ENCODE results near the gene SLX4.

The SLX4 gene

DNA sequence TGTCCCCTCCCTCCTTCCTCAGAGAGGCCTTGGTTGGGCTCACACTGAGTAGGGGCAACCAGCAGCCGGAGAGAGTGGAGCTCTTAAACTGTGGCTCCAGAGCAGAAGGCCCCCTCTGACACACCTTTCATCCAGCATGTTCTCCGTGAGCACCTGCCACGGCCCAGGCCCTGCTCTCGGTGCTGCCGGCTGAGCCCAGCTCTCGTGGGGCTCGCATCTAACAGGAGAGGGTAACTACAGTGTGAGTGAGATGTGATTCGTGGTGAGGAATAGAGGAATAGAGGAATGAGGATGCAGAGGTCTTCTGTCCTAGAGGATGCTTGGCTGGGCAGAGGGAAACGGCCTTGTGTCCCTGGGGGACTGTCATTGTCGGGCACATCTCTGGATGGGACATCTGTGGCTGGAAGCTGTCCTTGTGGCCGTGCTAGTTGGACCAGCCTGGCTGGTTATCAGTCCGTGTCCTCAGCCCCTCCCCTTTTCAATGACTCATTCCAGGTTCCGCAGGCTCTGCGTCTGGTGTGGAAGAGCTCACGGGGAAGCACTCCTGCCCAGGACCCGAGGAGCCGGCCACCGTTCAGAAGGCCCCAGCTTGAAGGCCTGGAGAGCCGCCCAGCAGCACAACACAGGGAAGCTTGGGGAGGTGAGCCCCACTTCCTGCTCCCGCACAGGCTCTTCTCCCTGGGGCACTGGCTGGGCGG lies 31.1 kb upstream of the SLX4 start:
- Histone ChIP-seq H3K27ac (replicated peaks; ENCODE audit: low read length) (no peak overlapping the region), H2BK15ac (ENCODE audit: low read length) (no peak overlapping the region), H3K18ac (ENCODE audit: low read length) (peak overlapping the region; percentile 44), H2BK12ac (ENCODE audit: low read length) (no peak overlapping the region), H3K4me2 (ENCODE audit: insufficient read depth, low read length, poor library complexity, severe bottlenecking) (no peak overlapping the region), H3K9ac (ENCODE audit: low read depth, low read length, poor library complexity) (peak overlapping the region; percentile 72), H3K4me1 (ENCODE audit: control insufficient read depth in 2 of 2, insufficient read depth in 1 of 2, low read depth in 1 of 2, low read length in 2 of 2) (peaks cover 19 to 20% of the 10 kb centered on the region in 2 donors), H3K9me3 (replicated peaks in 1 of 2; ENCODE audit: control insufficient read depth in 2 of 2, insufficient read depth in 1 of 2, low read depth in 1 of 2, low read length in 2 of 2) (peaks cover 0 to 10% of the 10 kb centered on the region in 2 donors), H3K36me3 (replicated peaks in 1 of 2; ENCODE audit: control insufficient read depth in 2 of 2, insufficient read depth in 2 of 2, low read length in 2 of 2) (peaks cover 2 to 10% of the 10 kb centered on the region in 2 donors), H3K27me3 (ENCODE audit: control insufficient read depth in 3 of 3, insufficient read depth in 3 of 3, low read depth in 1 of 3, low read length in 3 of 3) (no peaks in the 10 kb centered on the region), H4K91ac (ENCODE audit: low read depth, low read length, poor library complexity) (no peak overlapping the region), H3K4ac (ENCODE audit: low read length) (no peak overlapping the region), H3K79me1 (ENCODE audit: low read depth, low read length) (no peaks in the 10 kb centered on the region), H3K14ac (ENCODE audit: low read length) (no peak overlapping the region), H2AK5ac (ENCODE audit: low read depth, low read length) (no peak overlapping the region), H4K8ac (ENCODE audit: low read depth, low read length) (no peak overlapping the region), H2AFZ (ENCODE audit: low read length) (no peak overlapping the region), H3K23ac (ENCODE audit: low read depth, low read length, poor library complexity) (peak overlapping the region; percentile 16), H2BK5ac (ENCODE audit: low read length) (peak overlapping the region; percentile 47), H2BK120ac (ENCODE audit: low read depth, low read length) (no peak overlapping the region), H3K4me3 (ENCODE audit: low read length in 2 of 2) (no peak overlapping the region)
- WGBS, 2 donors (ENCODE audit: extremely low coverage in 2 of 2, insufficient read length in 2 of 2, insufficient replicate concordance in 1 of 2): no CpG with 5 or more reads among the region's 21 CpGs
- no peak for DNase-seq (ENCODE audit: low spot score)

DNA sequence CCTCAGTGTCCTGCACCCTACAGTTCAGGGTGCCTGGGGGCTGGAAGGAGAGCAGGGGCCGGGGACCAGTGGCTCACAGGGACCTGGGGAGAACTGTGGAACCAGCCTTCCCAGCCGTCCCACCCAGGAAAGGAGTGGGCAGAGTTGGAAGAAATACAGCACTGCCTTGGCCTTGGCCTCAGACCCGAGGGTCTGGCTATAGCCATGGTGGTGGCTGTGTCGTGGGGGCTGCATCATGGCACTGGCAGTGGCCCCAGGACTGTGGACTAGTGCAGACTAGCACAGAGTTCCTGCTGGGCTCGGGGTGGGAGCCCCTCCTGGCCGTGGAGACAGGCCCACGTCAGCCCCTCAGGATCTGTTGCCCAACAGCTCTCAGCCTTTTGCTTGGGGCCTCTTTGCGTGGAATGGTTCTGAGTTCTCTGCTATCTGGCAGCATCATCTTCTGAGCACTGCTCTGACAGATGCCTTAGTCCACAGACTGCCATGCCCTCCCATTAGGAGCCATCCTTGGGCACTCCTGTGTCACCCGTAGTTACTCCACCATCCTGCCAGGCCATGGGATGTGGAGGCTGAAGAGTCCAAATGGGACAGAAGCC lies 30.5 kb upstream of the SLX4 start:
- H3K9me3 ChIP-seq (replicated peaks in 1 of 2; ENCODE audit: control insufficient read depth in 2 of 2, insufficient read depth in 1 of 2, low read depth in 1 of 2, low read length in 2 of 2): peaks cover 0 to 10% of the 10 kb centered on the region in 2 donors
- H3K27me3 ChIP-seq (ENCODE audit: control insufficient read depth in 3 of 3, insufficient read depth in 3 of 3, low read depth in 1 of 3, low read length in 3 of 3): no peaks in the 10 kb centered on the region
- H3K36me3 ChIP-seq (replicated peaks in 1 of 2; ENCODE audit: control insufficient read depth in 2 of 2, insufficient read depth in 2 of 2, low read length in 2 of 2): peaks cover 2 to 10% of the 10 kb centered on the region in 2 donors
- H3K27ac ChIP-seq (replicated peaks; ENCODE audit: low read length): no peak overlapping the region
- H3K14ac ChIP-seq (ENCODE audit: low read length): no peak overlapping the region
- no peak for DNase-seq (ENCODE audit: low spot score)
- peak overlapping the region; percentile 2 for H3K9ac ChIP-seq (ENCODE audit: low read depth, low read length, poor library complexity)
- no peak overlapping the region for H2BK120ac ChIP-seq (ENCODE audit: low read depth, low read length)
- peak overlapping the region; percentile 16 for H3K23ac ChIP-seq (ENCODE audit: low read depth, low read length, poor library complexity)
- H3K79me1 ChIP-seq (ENCODE audit: low read depth, low read length): no peaks in the 10 kb centered on the region
- no peak overlapping the region for H4K91ac ChIP-seq (ENCODE audit: low read depth, low read length, poor library complexity)
- H3K18ac ChIP-seq (ENCODE audit: low read length): no peak overlapping the region
- peak overlapping the region; percentile 47 for H2BK5ac ChIP-seq (ENCODE audit: low read length)
- H3K4me2 ChIP-seq (ENCODE audit: insufficient read depth, low read length, poor library complexity, severe bottlenecking): no peak overlapping the region
- no CpG with 5 or more reads among the region's 9 CpGs for WGBS, 2 donors (ENCODE audit: extremely low coverage in 2 of 2, insufficient read length in 2 of 2, insufficient replicate concordance in 1 of 2)
- no peak overlapping the region for H2BK12ac ChIP-seq (ENCODE audit: low read length)
- H2BK15ac ChIP-seq (ENCODE audit: low read length): no peak overlapping the region
- H2AFZ ChIP-seq (ENCODE audit: low read length): no peak overlapping the region
- peaks cover 20 to 23% of the 10 kb centered on the region in 2 donors for H3K4me1 ChIP-seq (ENCODE audit: control insufficient read depth in 2 of 2, insufficient read depth in 1 of 2, low read depth in 1 of 2, low read length in 2 of 2)
- H3K4me3 ChIP-seq (ENCODE audit: low read length in 2 of 2): no peak overlapping the region
- no peak overlapping the region for H4K8ac ChIP-seq (ENCODE audit: low read depth, low read length)
- H3K4ac ChIP-seq (ENCODE audit: low read length): no peak overlapping the region
- no peak overlapping the region for H2AK5ac ChIP-seq (ENCODE audit: low read depth, low read length)

DNA sequence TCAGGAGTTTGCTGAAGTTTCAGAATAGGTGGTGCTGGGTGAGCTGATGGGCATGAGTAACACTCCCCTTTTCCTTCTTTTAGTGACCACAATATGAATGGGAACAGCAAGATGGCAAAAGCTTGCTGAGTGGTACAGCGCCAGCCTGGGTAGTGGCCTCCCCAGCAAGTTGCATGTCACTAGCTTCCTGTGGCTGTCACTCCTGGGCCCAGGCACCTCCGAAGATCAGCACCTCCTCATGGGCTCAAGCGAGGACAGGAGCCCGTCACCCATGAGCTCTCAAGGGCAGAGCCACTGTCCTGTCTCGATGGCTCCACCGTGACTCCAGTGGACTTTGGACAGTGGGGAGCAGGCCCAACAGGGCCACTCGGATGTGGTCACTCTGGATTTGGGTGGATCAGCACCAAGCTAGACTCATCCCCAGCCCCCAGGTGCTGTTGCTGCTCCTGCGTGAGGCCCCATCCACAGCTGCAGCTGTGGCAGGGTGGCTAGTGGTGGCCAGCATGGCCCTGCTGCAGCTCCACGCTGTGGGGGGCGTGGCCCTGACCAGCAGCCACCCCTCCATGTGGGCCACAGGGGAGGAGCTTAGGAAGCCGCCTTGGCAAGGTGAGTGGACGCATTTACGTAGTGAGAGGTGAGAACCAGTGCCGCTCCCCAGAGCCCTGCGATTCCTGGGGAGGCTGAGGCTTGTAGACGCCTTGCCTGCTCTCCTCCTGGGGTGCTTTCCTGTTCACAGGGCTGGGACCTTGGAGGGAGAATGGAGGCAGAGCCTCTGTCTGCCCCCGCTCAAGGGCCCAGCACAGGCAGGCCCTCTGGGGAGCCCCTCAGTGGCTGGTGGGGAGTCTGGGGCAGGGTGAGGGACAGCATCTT lies 29.5 kb upstream of the SLX4 start:
- Histone ChIP-seq H3K4me2 (ENCODE audit: insufficient read depth, low read length, poor library complexity, severe bottlenecking) (no peak overlapping the region), H3K4me3 (ENCODE audit: low read length in 2 of 2) (no peak overlapping the region), H3K23ac (ENCODE audit: low read depth, low read length, poor library complexity) (peak overlapping the region; percentile 68), H3K9ac (ENCODE audit: low read depth, low read length, poor library complexity) (peak overlapping the region; percentile 52), H3K36me3 (replicated peaks in 1 of 2; ENCODE audit: control insufficient read depth in 2 of 2, insufficient read depth in 2 of 2, low read length in 2 of 2) (peaks cover 2 to 10% of the 10 kb centered on the region in 2 donors), H2BK5ac (ENCODE audit: low read length) (no peak overlapping the region), H4K91ac (ENCODE audit: low read depth, low read length, poor library complexity) (no peak overlapping the region), H3K4me1 (ENCODE audit: control insufficient read depth in 2 of 2, insufficient read depth in 1 of 2, low read depth in 1 of 2, low read length in 2 of 2) (peaks cover 10 to 16% of the 10 kb centered on the region in 2 donors), H2BK120ac (ENCODE audit: low read depth, low read length) (no peak overlapping the region), H3K4ac (ENCODE audit: low read length) (no peak overlapping the region), H3K79me1 (ENCODE audit: low read depth, low read length) (no peaks in the 10 kb centered on the region), H2AK5ac (ENCODE audit: low read depth, low read length) (no peak overlapping the region), H4K8ac (ENCODE audit: low read depth, low read length) (no peak overlapping the region), H3K18ac (ENCODE audit: low read length) (peak overlapping the region; percentile 69), H2BK15ac (ENCODE audit: low read length) (no peak overlapping the region), H2AFZ (ENCODE audit: low read length) (no peak overlapping the region), H3K27me3 (ENCODE audit: control insufficient read depth in 3 of 3, insufficient read depth in 3 of 3, low read depth in 1 of 3, low read length in 3 of 3) (no peaks in the 10 kb centered on the region), H3K9me3 (replicated peaks in 1 of 2; ENCODE audit: control insufficient read depth in 2 of 2, insufficient read depth in 1 of 2, low read depth in 1 of 2, low read length in 2 of 2) (peaks cover 0 to 10% of the 10 kb centered on the region in 2 donors), H3K14ac (ENCODE audit: low read length) (no peak overlapping the region), H3K27ac (replicated peaks; ENCODE audit: low read length) (no peak overlapping the region), H2BK12ac (ENCODE audit: low read length) (no peak overlapping the region)
- WGBS, 2 donors (ENCODE audit: extremely low coverage in 2 of 2, insufficient read length in 2 of 2, insufficient replicate concordance in 1 of 2): no CpG with 5 or more reads among the region's 17 CpGs
- no peak for DNase-seq (ENCODE audit: low spot score)

DNA sequence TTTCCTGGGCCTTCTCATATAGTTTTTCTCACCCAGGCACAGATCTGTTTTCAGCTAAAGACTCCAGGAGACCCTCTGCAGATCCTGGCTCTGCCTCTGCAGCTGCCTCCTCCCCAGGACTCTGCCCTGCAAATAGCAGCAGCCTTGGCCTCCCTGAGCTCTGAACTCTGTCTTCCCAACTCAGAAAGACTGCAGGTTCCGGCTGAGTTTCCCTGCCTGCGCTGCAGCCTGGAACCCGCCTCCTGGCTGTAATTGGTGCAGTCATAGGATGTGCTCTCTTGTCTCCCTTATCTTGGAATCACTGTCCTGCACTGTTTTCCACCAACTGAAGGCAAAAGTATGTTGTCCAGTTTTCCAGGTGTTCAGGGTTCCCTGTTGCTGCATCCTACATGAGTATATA lies 28.8 kb upstream of the SLX4 start:
- no peak overlapping the region for H3K4me3 ChIP-seq (ENCODE audit: low read length in 2 of 2)
- peaks cover 4 to 9% of the 10 kb centered on the region in 2 donors for H3K4me1 ChIP-seq (ENCODE audit: control insufficient read depth in 2 of 2, insufficient read depth in 1 of 2, low read depth in 1 of 2, low read length in 2 of 2)
- no peak overlapping the region for H3K9ac ChIP-seq (ENCODE audit: low read depth, low read length, poor library complexity)
- no peaks in the 10 kb centered on the region for H3K27me3 ChIP-seq (ENCODE audit: control insufficient read depth in 3 of 3, insufficient read depth in 3 of 3, low read depth in 1 of 3, low read length in 3 of 3)
- H4K91ac ChIP-seq (ENCODE audit: low read depth, low read length, poor library complexity): no peak overlapping the region
- H3K18ac ChIP-seq (ENCODE audit: low read length): no peak overlapping the region
- H2AFZ ChIP-seq (ENCODE audit: low read length): no peak overlapping the region
- H3K36me3 ChIP-seq (replicated peaks in 1 of 2; ENCODE audit: control insufficient read depth in 2 of 2, insufficient read depth in 2 of 2, low read length in 2 of 2): peaks cover 2 to 10% of the 10 kb centered on the region in 2 donors
- H2BK15ac ChIP-seq (ENCODE audit: low read length): no peak overlapping the region
- no peak overlapping the region for H3K14ac ChIP-seq (ENCODE audit: low read length)
- no peak overlapping the region for H3K23ac ChIP-seq (ENCODE audit: low read depth, low read length, poor library complexity)
- H2BK120ac ChIP-seq (ENCODE audit: low read depth, low read length): no peak overlapping the region
- H2BK12ac ChIP-seq (ENCODE audit: low read length): no peak overlapping the region
- no peak overlapping the region for H3K27ac ChIP-seq (replicated peaks; ENCODE audit: low read length)
- H2AK5ac ChIP-seq (ENCODE audit: low read depth, low read length): no peak overlapping the region
- no CpG with 5 or more reads among the region's 3 CpGs for WGBS, 2 donors (ENCODE audit: extremely low coverage in 2 of 2, insufficient read length in 2 of 2, insufficient replicate concordance in 1 of 2)
- H3K9me3 ChIP-seq (replicated peaks in 1 of 2; ENCODE audit: control insufficient read depth in 2 of 2, insufficient read depth in 1 of 2, low read depth in 1 of 2, low read length in 2 of 2): peaks cover 0 to 10% of the 10 kb centered on the region in 2 donors
- no peak overlapping the region for H3K4me2 ChIP-seq (ENCODE audit: insufficient read depth, low read length, poor library complexity, severe bottlenecking)
- no peaks in the 10 kb centered on the region for H3K79me1 ChIP-seq (ENCODE audit: low read depth, low read length)
- H3K4ac ChIP-seq (ENCODE audit: low read length): no peak overlapping the region
- DNase-seq (ENCODE audit: low spot score): no peak
- H4K8ac ChIP-seq (ENCODE audit: low read depth, low read length): no peak overlapping the region
- no peak overlapping the region for H2BK5ac ChIP-seq (ENCODE audit: low read length)
